Measurements from ENCODE around the gene TBC1D21. TPM values are rescaled to one million over a fixed set of nuclear protein-coding genes. Genes with fewer than 3 reads are reported as not detected.

The TBC1D21 gene
- total RNA-seq, 4 donors from 2014 or later = not detected

GRCh38 chr15:73908822-73909122, 35.4 kb downstream of the TBC1D21 start:
- H3K9me3 ChIP-seq = no peaks in the 10 kb centered on the region
- no peaks in the 10 kb centered on the region for H3K36me3 ChIP-seq
- no peak overlapping the region for H3K4me3 ChIP-seq (replicated peaks in 1 of 3)
- 97 to 100% methylated on average over 2 of the region's 2 CpGs for WGBS, 2 donors
- no peaks in the 10 kb centered on the region for H3K27me3 ChIP-seq
- TF ChIP-seq CTCF (IDR thresholded peaks at IDR 0.05) (no peak), POLR2A (IDR thresholded peaks at IDR 0.05) (no peak)
- no peaks in the 10 kb centered on the region for H3K4me1 ChIP-seq
- intact Hi-C loops (cut with DNase I) = loop anchor here (10.0 kb wide), 1 partner anchor 204 kb away; no protein-coding TSS in a partner anchor
- no peak for DNase-seq
- H3K27ac ChIP-seq = no peak overlapping the region

- Histone ChIP-seq H3K27me3 (no peaks in the 10 kb centered on the region), H3K4me1 (no peaks in the 10 kb centered on the region), H3K27ac (no peak overlapping the region), H3K36me3 (no peaks in the 10 kb centered on the region), H3K9me3 (no peaks in the 10 kb centered on the region), H3K4me3 (replicated peaks in 1 of 3) (no peak overlapping the region)
- intact Hi-C loops (cut with DNase I) = loop anchor here (10.0 kb wide), 1 partner anchor 205 kb away; no protein-coding TSS in a partner anchor
- DNase-seq = no peak
- WGBS, 2 donors = 96 to 97% methylated on average over 2 of the region's 2 CpGs
- TF ChIP-seq CTCF (IDR thresholded peaks at IDR 0.05) = no peak
- no peak for TF ChIP-seq POLR2A (IDR thresholded peaks at IDR 0.05)
Observed at GRCh38 chr15:73909651-73910050, 36.3 kb downstream of the TBC1D21 start.

- no peak overlapping the region for H3K4me3 ChIP-seq (replicated peaks in 1 of 3)
- intact Hi-C loops (cut with DNase I) = no loop called here
- 67 to 75% methylated on average over 6 to 7 of the region's 7 CpGs for WGBS, 2 donors
Observed at GRCh38 chr15:73910522-73911303, 37.3 kb downstream of the TBC1D21 start.

GRCh38 chr15:73912030-73912596, 38.7 kb downstream of the TBC1D21 start:
- H3K4me3 ChIP-seq (replicated peaks in 1 of 3) = no peak overlapping the region
- H3K4me1 ChIP-seq = no peaks in the 10 kb centered on the region
- no peaks in the 10 kb centered on the region for H3K9me3 ChIP-seq
- WGBS, 2 donors = 80 to 83% methylated on average over 7 of the region's 7 CpGs
- no peak overlapping the region for H3K27ac ChIP-seq
- no peaks in the 10 kb centered on the region for H3K27me3 ChIP-seq
- no peak for DNase-seq
- no peaks in the 10 kb centered on the region for H3K36me3 ChIP-seq
- TF ChIP-seq POLR2A (IDR thresholded peaks at IDR 0.05) = no peak
- TF ChIP-seq CTCF (IDR thresholded peaks at IDR 0.05) = no peak
- intact Hi-C loops (cut with DNase I) = no loop called here

More at GRCh38 chr15:73910522-73911303, 37.3 kb downstream of the TBC1D21 start:
- Histone ChIP-seq H3K27me3 (no peaks in the 10 kb centered on the region), H3K4me1 (no peaks in the 10 kb centered on the region), H3K9me3 (no peaks in the 10 kb centered on the region), H3K36me3 (no peaks in the 10 kb centered on the region), H3K27ac (no peak overlapping the region)
- TF ChIP-seq POLR2A (IDR thresholded peaks at IDR 0.05) (no peak), CTCF (IDR thresholded peaks at IDR 0.05) (no peak)
- no peak for DNase-seq

- no peaks in the 10 kb centered on the region for H3K27me3 ChIP-seq
- no peak overlapping the region for H3K27ac ChIP-seq
- H3K9me3 ChIP-seq = no peaks in the 10 kb centered on the region
- no peaks in the 10 kb centered on the region for H3K4me1 ChIP-seq
- no peak for TF ChIP-seq POLR2A (IDR thresholded peaks at IDR 0.05)
- 85 to 86% methylated on average over 3 of the region's 3 CpGs for WGBS, 2 donors
- no peak for DNase-seq
- H3K4me3 ChIP-seq (replicated peaks in 1 of 3) = no peak overlapping the region
- intact Hi-C loops (cut with DNase I) = no loop called here
- H3K36me3 ChIP-seq = no peaks in the 10 kb centered on the region
Observed at GRCh38 chr15:73914145-73914544, 40.8 kb downstream of the TBC1D21 start.
